MM.1S (cell line): ENCODE data around the gene NAA25.

Experiments
- DNase-seq: peaks from one replicate; pipeline ENCODE4 v3.0.0-alpha.2; 2015
- H2AFZ ChIP-seq: fragments of 300-600 bp; sonication (generic); 2 replicates; pipeline ENCODE4 v1.6.0; 2016; ENCODE audit warnings: antibody characterized with exemption, low read length
- H3F3A ChIP-seq: fragments of 300-600 bp; sonication (generic); 2 replicates; pipeline ENCODE4 v1.6.1; 2016; ENCODE audit warnings: mild to moderate bottlenecking, antibody characterized with exemption, low read length, moderate library complexity, mixed read lengths; ENCODE audit not compliant: insufficient read depth
- H3K27ac ChIP-seq: fragments of 300-600 bp; sonication (generic); 2 replicates; pipeline ENCODE4 v1.5.1; 2016; ENCODE audit warnings: mild to moderate bottlenecking, low read length
- H3K27me3 ChIP-seq: fragments of 300-600 bp; sonication (generic); replicated peaks from 2 replicates; pipeline ENCODE4 v1.6.0; 2016; ENCODE audit warnings: low read length; ENCODE audit not compliant: insufficient read depth
- H3K36me3 ChIP-seq: fragments of 300-600 bp; sonication (generic); replicated peaks from 2 replicates; pipeline ENCODE4 v1.6.1; 2016; ENCODE audit warnings: mild to moderate bottlenecking, low read length, mixed read lengths; ENCODE audit not compliant: insufficient read depth
- H3K4me1 ChIP-seq: fragments of 300-600 bp; sonication (generic); 2 replicates; pipeline ENCODE4 v1.6.1; 2016; ENCODE audit warnings: low read length, mixed read lengths
- H3K4me2 ChIP-seq: fragments of 300-600 bp; sonication (generic); 2 replicates; pipeline ENCODE4 v1.6.0; 2016; ENCODE audit warnings: low read depth, low read length
- H3K4me3 ChIP-seq: fragments of 300-600 bp; sonication (generic); 2 replicates; pipeline ENCODE4 v1.5.1; 2016; ENCODE audit warnings: low read length, mixed read lengths
- H3K79me2 ChIP-seq: fragments of 300-600 bp; sonication (generic); 2 replicates; pipeline ENCODE4 v1.6.1; 2016; ENCODE audit warnings: mixed run types, low read length, mixed read lengths
- H3K9ac ChIP-seq: fragments of 300-600 bp; sonication (generic); 2 replicates; pipeline ENCODE4 v1.6.1; 2016; ENCODE audit warnings: low read length, mixed read lengths
- H3K9me2 ChIP-seq: fragments of 300-600 bp; sonication (generic); replicated peaks from 2 replicates; pipeline ENCODE4 v1.6.1; 2016; ENCODE audit warnings: mild to moderate bottlenecking, low read length, mixed read lengths; ENCODE audit not compliant: insufficient read depth
- H3K9me3 ChIP-seq: fragments of 300-600 bp; sonication (generic); replicated peaks from 2 replicates; pipeline ENCODE4 v1.6.1; 2016; ENCODE audit warnings: mild to moderate bottlenecking, low read length, mixed read lengths; ENCODE audit not compliant: insufficient read depth
- H4K20me1 ChIP-seq: fragments of 300-600 bp; sonication (generic); 2 replicates; pipeline ENCODE4 v1.6.1; 2016; ENCODE audit warnings: mild to moderate bottlenecking, low read length, moderate library complexity, mixed read lengths; ENCODE audit not compliant: insufficient read depth
- EZH2 ChIP-seq: fragments of 300-600 bp; sonication (generic); optimal IDR thresholded peaks from 2 replicates; pipeline ENCODE3; 2017; ENCODE audit warnings: low read depth, mild to moderate bottlenecking, antibody characterized with exemption, low read length, mixed read lengths
- EZH2phosphoT487 ChIP-seq: fragments of 300-600 bp; sonication (generic); IDR thresholded peaks from 2 replicates; pipeline ENCODE4 v1.6.1; 2018; ENCODE audit warnings: antibody characterized with exemption, low read length
- TF ChIP-seq, protein P1 (sequence below): fragments of 300-600 bp; sonication (generic); IDR thresholded peaks from 2 replicates; pipeline ENCODE4 v1.5.1; 2016; ENCODE audit warnings: antibody characterized with exemption, low read length, mixed read lengths

NAA25 gene

DNA sequence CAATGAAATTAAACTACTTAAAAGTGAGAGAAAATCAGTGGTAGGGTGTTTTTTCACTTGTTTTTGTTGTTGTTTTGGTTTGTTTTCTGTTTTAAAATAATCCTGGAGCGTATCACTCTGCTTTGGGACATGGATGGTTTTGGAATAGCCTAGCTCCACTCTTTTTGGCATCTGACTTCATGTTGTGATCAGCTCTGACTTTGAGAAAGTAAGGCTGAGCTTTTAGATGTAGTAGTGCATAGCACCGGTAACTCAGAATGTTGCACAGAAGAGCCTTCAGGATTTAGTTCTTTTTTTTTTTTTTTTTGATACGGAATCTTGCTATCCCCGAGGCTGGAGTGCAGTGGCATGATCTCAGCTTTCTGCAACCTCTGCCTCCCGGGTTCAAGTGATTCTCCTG, 24.8 kb upstream of the NAA25 start:
- no peak overlapping the region for H3K4me3 ChIP-seq
- H3K27ac ChIP-seq, result no peak overlapping the region
- no peak overlapping the region for H3K4me2 ChIP-seq
- no peaks in the 10 kb centered on the region for H3K9me3 ChIP-seq
- peaks cover 2% of the 10 kb centered on the region; the same call in 1 of the 2 replicates for H4K20me1 ChIP-seq
- H3K9me2 ChIP-seq, result no peaks in the 10 kb centered on the region
- peaks cover 6% of the 10 kb centered on the region for H3F3A ChIP-seq
- TF ChIP-seq EZH2phosphoT487, result no peak
- TF ChIP-seq, protein P1, sequence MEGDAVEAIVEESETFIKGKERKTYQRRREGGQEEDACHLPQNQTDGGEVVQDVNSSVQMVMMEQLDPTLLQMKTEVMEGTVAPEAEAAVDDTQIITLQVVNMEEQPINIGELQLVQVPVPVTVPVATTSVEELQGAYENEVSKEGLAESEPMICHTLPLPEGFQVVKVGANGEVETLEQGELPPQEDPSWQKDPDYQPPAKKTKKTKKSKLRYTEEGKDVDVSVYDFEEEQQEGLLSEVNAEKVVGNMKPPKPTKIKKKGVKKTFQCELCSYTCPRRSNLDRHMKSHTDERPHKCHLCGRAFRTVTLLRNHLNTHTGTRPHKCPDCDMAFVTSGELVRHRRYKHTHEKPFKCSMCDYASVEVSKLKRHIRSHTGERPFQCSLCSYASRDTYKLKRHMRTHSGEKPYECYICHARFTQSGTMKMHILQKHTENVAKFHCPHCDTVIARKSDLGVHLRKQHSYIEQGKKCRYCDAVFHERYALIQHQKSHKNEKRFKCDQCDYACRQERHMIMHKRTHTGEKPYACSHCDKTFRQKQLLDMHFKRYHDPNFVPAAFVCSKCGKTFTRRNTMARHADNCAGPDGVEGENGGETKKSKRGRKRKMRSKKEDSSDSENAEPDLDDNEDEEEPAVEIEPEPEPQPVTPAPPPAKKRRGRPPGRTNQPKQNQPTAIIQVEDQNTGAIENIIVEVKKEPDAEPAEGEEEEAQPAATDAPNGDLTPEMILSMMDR, result no peak
- no peak for TF ChIP-seq EZH2
- H3K79me2 ChIP-seq, result peaks cover 21% of the 10 kb centered on the region
- peaks cover 11% of the 10 kb centered on the region for H3K4me1 ChIP-seq
- no peak overlapping the region for H3K9ac ChIP-seq
- DNase-seq, result no peak
- H3K36me3 ChIP-seq, result no peaks in the 10 kb centered on the region
- no peak overlapping the region for H2AFZ ChIP-seq
- no peaks in the 10 kb centered on the region for H3K27me3 ChIP-seq

GRCh38 chr12:112131686-112132085, 23.1 kb upstream of the NAA25 start:
- no peak for DNase-seq
- H3K9me3 ChIP-seq, result no peaks in the 10 kb centered on the region
- H3K79me2 ChIP-seq, result peaks cover 21% of the 10 kb centered on the region
- H4K20me1 ChIP-seq, result peaks cover 2% of the 10 kb centered on the region; the same call in 1 of the 2 replicates
- H3K36me3 ChIP-seq, result no peaks in the 10 kb centered on the region
- H3K9ac ChIP-seq, result no peak overlapping the region
- no peak overlapping the region for H3K4me3 ChIP-seq
- peaks cover 11% of the 10 kb centered on the region for H3K4me1 ChIP-seq
- TF ChIP-seq EZH2phosphoT487, result no peak
- TF ChIP-seq, protein P1, result no peak
- H3K9me2 ChIP-seq, result no peaks in the 10 kb centered on the region
- no peak overlapping the region for H3K4me2 ChIP-seq
- H3K27ac ChIP-seq, result no peak overlapping the region
- H2AFZ ChIP-seq, result no peak overlapping the region
- H3K27me3 ChIP-seq, result no peaks in the 10 kb centered on the region
- peaks cover 6% of the 10 kb centered on the region for H3F3A ChIP-seq

DNA sequence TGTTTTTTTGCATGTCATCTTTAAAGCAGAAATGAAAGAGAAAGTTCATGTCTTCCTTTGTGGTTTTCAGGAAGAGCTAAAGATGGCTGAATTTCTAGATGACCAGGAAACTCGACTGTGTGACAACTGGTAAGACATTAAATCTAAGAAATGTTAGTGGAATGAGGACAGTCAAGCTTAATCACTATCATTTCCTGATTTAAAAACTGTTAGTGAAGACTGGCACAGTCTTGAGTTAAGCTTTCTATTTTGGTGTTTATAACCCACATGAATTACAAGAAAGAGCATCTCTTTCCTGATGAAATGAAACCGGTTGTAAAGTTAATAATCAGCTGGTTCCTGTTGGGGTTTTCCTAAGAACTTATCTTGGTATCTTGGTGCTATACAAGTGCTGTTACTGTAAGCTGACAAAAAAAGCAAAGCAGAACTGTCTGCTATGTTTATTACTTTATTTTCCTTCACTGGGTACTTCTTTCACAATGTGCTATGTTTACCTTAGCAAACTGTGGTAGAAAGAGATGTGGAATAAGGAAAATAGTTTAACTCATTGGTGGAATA, 21.9 kb upstream of the NAA25 start:
- peaks cover 11% of the 10 kb centered on the region for H3K4me1 ChIP-seq
- H3K9me2 ChIP-seq, result no peaks in the 10 kb centered on the region
- DNase-seq, result peak; percentile 48
- H3K36me3 ChIP-seq, result no peaks in the 10 kb centered on the region
- peak overlapping the region; percentile 45; the same call in 1 of the 2 replicates for H3K27ac ChIP-seq
- H3K9me3 ChIP-seq, result no peaks in the 10 kb centered on the region
- peaks cover 29% of the 10 kb centered on the region for H3K79me2 ChIP-seq
- H3K27me3 ChIP-seq, result no peaks in the 10 kb centered on the region
- TF ChIP-seq EZH2phosphoT487, result no peak
- TF ChIP-seq EZH2, result no peak
- TF ChIP-seq, protein P1, result no peak
- H4K20me1 ChIP-seq, result peaks cover 2% of the 10 kb centered on the region; the same call in 1 of the 2 replicates
- no peak overlapping the region for H2AFZ ChIP-seq
- H3F3A ChIP-seq, result peaks cover 6% of the 10 kb centered on the region
- H3K9ac ChIP-seq, result no peak overlapping the region
- H3K4me2 ChIP-seq, result peak overlapping the region; percentile 67; the same call in 1 of the 2 replicates
- H3K4me3 ChIP-seq, result peak overlapping the region; percentile 40
